Measurements from ENCODE around the gene METTL25B. TPM values are rescaled to one million over a fixed set of nuclear protein-coding genes. Genes with fewer than 3 reads are reported as not detected.

The METTL25B gene
- total and polyA plus RNA-seq, 2 of the 13 experiments (the other 11 are each of a cell fraction or from before 2014, with no cell fraction given), result 11.9 to 24.0 TPM

GRCh38 chr1:156746728-156747631 is 18.7 kb downstream of the METTL25B start (continued):
- TF ChIP-seq ZBED4 (CRISPR knock-in tag; IDR thresholded peaks at IDR 0.05; ENCODE audit: borderline replicate concordance), result no peak
- no peak for TF ChIP-seq ZNF557 (CRISPR knock-in tag; IDR thresholded peaks at IDR 0.05)
- no peak for TF ChIP-seq CHD2 (IDR thresholded peaks at IDR 0.05; ENCODE audit: low read depth, low read length)
- TF ChIP-seq ZNF589 (CRISPR knock-in tag; conservative IDR thresholded peaks at IDR 0.05), result no peak
- TF ChIP-seq MBD4 (IDR thresholded peaks at IDR 0.05; ENCODE audit: borderline replicate concordance, low read length), result no peak
- no peak for TF ChIP-seq ZNF160 (CRISPR knock-in tag; IDR thresholded peaks at IDR 0.05)
- TF ChIP-seq NFE2L1 (CRISPR knock-in tag; IDR thresholded peaks at IDR 0.05; ENCODE audit: borderline replicate concordance), result peak; percentile 78; the same call in 1 of the 2 replicates
- TF ChIP-seq GPN1 (CRISPR knock-in tag; IDR thresholded peaks at IDR 0.05; ENCODE audit: borderline replicate concordance), result no peak
- no peak for TF ChIP-seq ZNF704 (CRISPR knock-in tag; IDR thresholded peaks at IDR 0.05; ENCODE audit: borderline replicate concordance)
- TF ChIP-seq ZNF510 (CRISPR knock-in tag; IDR thresholded peaks at IDR 0.05; ENCODE audit: low read depth), result no peak
- no peak for TF ChIP-seq KLF13 (CRISPR knock-in tag; IDR thresholded peaks at IDR 0.05)
- TF ChIP-seq DNMT1 (CRISPR knock-in tag; IDR thresholded peaks at IDR 0.05), result no peak
- TF ChIP-seq, protein P1, sequence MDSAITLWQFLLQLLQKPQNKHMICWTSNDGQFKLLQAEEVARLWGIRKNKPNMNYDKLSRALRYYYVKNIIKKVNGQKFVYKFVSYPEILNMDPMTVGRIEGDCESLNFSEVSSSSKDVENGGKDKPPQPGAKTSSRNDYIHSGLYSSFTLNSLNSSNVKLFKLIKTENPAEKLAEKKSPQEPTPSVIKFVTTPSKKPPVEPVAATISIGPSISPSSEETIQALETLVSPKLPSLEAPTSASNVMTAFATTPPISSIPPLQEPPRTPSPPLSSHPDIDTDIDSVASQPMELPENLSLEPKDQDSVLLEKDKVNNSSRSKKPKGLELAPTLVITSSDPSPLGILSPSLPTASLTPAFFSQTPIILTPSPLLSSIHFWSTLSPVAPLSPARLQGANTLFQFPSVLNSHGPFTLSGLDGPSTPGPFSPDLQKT (CRISPR knock-in tag; IDR thresholded peaks at IDR 0.05; ENCODE audit: borderline replicate concordance), result no peak
- peak; percentile 91 for TF ChIP-seq ZFY (CRISPR knock-in tag; IDR thresholded peaks at IDR 0.05)
- TF ChIP-seq, protein P2, sequence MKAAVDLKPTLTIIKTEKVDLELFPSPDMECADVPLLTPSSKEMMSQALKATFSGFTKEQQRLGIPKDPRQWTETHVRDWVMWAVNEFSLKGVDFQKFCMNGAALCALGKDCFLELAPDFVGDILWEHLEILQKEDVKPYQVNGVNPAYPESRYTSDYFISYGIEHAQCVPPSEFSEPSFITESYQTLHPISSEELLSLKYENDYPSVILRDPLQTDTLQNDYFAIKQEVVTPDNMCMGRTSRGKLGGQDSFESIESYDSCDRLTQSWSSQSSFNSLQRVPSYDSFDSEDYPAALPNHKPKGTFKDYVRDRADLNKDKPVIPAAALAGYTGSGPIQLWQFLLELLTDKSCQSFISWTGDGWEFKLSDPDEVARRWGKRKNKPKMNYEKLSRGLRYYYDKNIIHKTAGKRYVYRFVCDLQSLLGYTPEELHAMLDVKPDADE (CRISPR knock-in tag; IDR thresholded peaks at IDR 0.05), result no peak
- peak; percentile 30 for TF ChIP-seq XRCC5 (optimal IDR thresholded peaks at IDR 0.05; ENCODE audit: low read length)
- TF ChIP-seq ONECUT2 (CRISPR knock-in tag; IDR thresholded peaks at IDR 0.05), result no peak
- no peak for TF ChIP-seq ZFP41 (CRISPR knock-in tag; IDR thresholded peaks at IDR 0.05; ENCODE audit: borderline replicate concordance)
- TF ChIP-seq PCBP2 (optimal IDR thresholded peaks at IDR 0.05; ENCODE audit: low read depth, low read length, poor library complexity, severe bottlenecking), result no peak
- TF ChIP-seq, protein P3, sequence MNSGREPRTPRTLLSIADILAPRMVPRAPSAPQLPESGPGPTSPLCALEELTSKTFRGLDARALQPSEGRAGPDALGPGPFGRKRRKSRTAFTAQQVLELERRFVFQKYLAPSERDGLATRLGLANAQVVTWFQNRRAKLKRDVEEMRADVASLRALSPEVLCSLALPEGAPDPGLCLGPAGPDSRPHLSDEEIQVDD (CRISPR knock-in tag; IDR thresholded peaks at IDR 0.05; ENCODE audit: borderline replicate concordance), result no peak
- 0 out of 2 replicates have a peak, but pooled peaks have one; percentile 45 for TF ChIP-seq ZNF772 (CRISPR knock-in tag; IDR thresholded peaks at IDR 0.05)
- no peak for TF ChIP-seq SMAD9 (CRISPR knock-in tag; IDR thresholded peaks at IDR 0.05)

All from HepG2 (cell line).